Activated naive CD8-positive, alpha-beta T cell treated with anti-CD3 and anti-CD28 coated beads, Interleukin-2, amount 10 ng/mL, durations not matched to agents 7 days and 5 days (primary cell): ENCODE data around the gene MAN1A1. TPM values are rescaled to one million over a fixed set of nuclear protein-coding genes. Genes with fewer than 3 reads are reported as not detected.

Experiments used
- ATAC-seq: fragments of 150-1000 bp; cut with Tn5 transposase; one replicate; pipeline ENCODE4 v1.10.0; 2021; ENCODE audit warnings: low read depth, moderate library complexity
- POLR2A ChIA-PET: fragments of 350-600 bp; sonication (Branson Sonifier 250); formaldehyde crosslinking; loops from one replicate; lab custom pipeline; 2021; ENCODE audit warnings: antibody characterized with exemption; lab: Charles Lee
- DNase-seq: peaks from one replicate; pipeline ENCODE4 v3.0.0; 2021
- H3K27ac Mint-ChIP-seq: one replicate; pipeline ENCODE4 v1.8.0; 2022; ENCODE audit warnings: mild to moderate bottlenecking, mixed read lengths
- H3K27me3 Mint-ChIP-seq: one replicate; pipeline ENCODE4 v1.8.0; 2022; ENCODE audit warnings: mild to moderate bottlenecking, moderate library complexity, mixed read lengths
- H3K36me3 Mint-ChIP-seq: one replicate; pipeline ENCODE4 v1.8.0; 2021; ENCODE audit warnings: mild to moderate bottlenecking, mixed read lengths
- H3K4me1 Mint-ChIP-seq: one replicate; pipeline ENCODE4 v1.8.0; 2021; ENCODE audit warnings: mixed read lengths
- H3K4me3 Mint-ChIP-seq: one replicate; pipeline ENCODE4 v1.8.0; 2022; ENCODE audit warnings: mild to moderate bottlenecking, moderate library complexity, mixed read lengths
- H3K9me3 Mint-ChIP-seq: one replicate; pipeline ENCODE4 v1.8.0; 2021; ENCODE audit warnings: mixed read lengths
- total RNA-seq, 2 experiments: library from RNA; stranded (reverse); gene quantifications; one replicate each; pipeline ENCODE4 v1.2.3, GENCODE V29; 2021

Gene MAN1A1
- total RNA-seq, 2 experiments from 2014 or later: 19.2 to 19.5 TPM

- peaks cover 22% of the 10 kb centered on the region for H3K36me3 Mint-ChIP-seq
- ATAC-seq (no peak), DNase-seq (no peak)
- H3K9me3 Mint-ChIP-seq: no peaks in the 10 kb centered on the region
- POLR2A ChIA-PET: no interaction called here
- H3K4me1 Mint-ChIP-seq: peaks cover 57% of the 10 kb centered on the region
- H3K27me3 Mint-ChIP-seq: no peaks in the 10 kb centered on the region
- no peak overlapping the region for H3K4me3 Mint-ChIP-seq
- no peak overlapping the region for H3K27ac Mint-ChIP-seq
Observed at GRCh38 chr6:119343167-119343566, 6.4 kb downstream of the MAN1A1 start.

- no peak for DNase-seq
- Mint-ChIP-seq H3K9me3 (no peaks in the 10 kb centered on the region), H3K27ac (no peak overlapping the region), H3K4me3 (no peak overlapping the region), H3K4me1 (peaks cover 53% of the 10 kb centered on the region), H3K27me3 (no peaks in the 10 kb centered on the region), H3K36me3 (peaks cover 20% of the 10 kb centered on the region)
- POLR2A ChIA-PET: no interaction called here
- no peak for ATAC-seq
Observed at GRCh38 chr6:119342430-119342829, 7.1 kb downstream of the MAN1A1 start.

- POLR2A ChIA-PET: interaction anchor here (1.2 kb wide), 1 partner anchor 9 kb away, joined by 3 read pairs; no protein-coding TSS in a partner anchor
- Mint-ChIP-seq H3K4me3 (no peak overlapping the region), H3K27ac (no peak overlapping the region)
Observed at GRCh38 chr6:119340796-119341487, 8.6 kb downstream of the MAN1A1 start.

GRCh38 chr6:119339941-119340456 is 9.6 kb downstream of the MAN1A1 start:
- no peak overlapping the region for H3K4me3 Mint-ChIP-seq

More at GRCh38 chr6:119340796-119341487, 8.6 kb downstream of the MAN1A1 start:
- DNase-seq (no peak), ATAC-seq (no peak)
- Mint-ChIP-seq H3K9me3 (no peaks in the 10 kb centered on the region), H3K4me1 (peaks cover 47% of the 10 kb centered on the region), H3K27me3 (no peaks in the 10 kb centered on the region), H3K36me3 (peaks cover 32% of the 10 kb centered on the region)

GRCh38 chr6:119337762-119338161 is 11.8 kb downstream of the MAN1A1 start:
- no peak overlapping the region for H3K27ac Mint-ChIP-seq
- no peaks in the 10 kb centered on the region for H3K9me3 Mint-ChIP-seq
- H3K36me3 Mint-ChIP-seq: peaks cover 31% of the 10 kb centered on the region
- POLR2A ChIA-PET: interaction anchor here (1.7 kb wide), 1 partner anchor 10 kb away, joined by 5 read pairs; no protein-coding TSS in a partner anchor
- H3K4me3 Mint-ChIP-seq: no peak overlapping the region
- no peaks in the 10 kb centered on the region for H3K27me3 Mint-ChIP-seq
- ATAC-seq: no peak
- peaks cover 47% of the 10 kb centered on the region for H3K4me1 Mint-ChIP-seq
- no peak for DNase-seq

More at GRCh38 chr6:119339941-119340456, 9.6 kb downstream of the MAN1A1 start:
- peaks cover 33% of the 10 kb centered on the region for H3K36me3 Mint-ChIP-seq
- no peak overlapping the region for H3K27ac Mint-ChIP-seq
- POLR2A ChIA-PET: interaction anchor here (1.2 kb wide), 1 partner anchor 10 kb away, joined by 3 read pairs; no protein-coding TSS in a partner anchor
- H3K9me3 Mint-ChIP-seq: no peaks in the 10 kb centered on the region
- H3K27me3 Mint-ChIP-seq: no peaks in the 10 kb centered on the region
- H3K4me1 Mint-ChIP-seq: peaks cover 43% of the 10 kb centered on the region
- DNase-seq (no peak), ATAC-seq (no peak)

GRCh38 chr6:119337252-119337651 is 12.3 kb downstream of the MAN1A1 start:
- POLR2A ChIA-PET: interaction anchor here (1.7 kb wide), 1 partner anchor 11 kb away, joined by 5 read pairs; no protein-coding TSS in a partner anchor
- Mint-ChIP-seq H3K27me3 (no peaks in the 10 kb centered on the region), H3K9me3 (no peaks in the 10 kb centered on the region), H3K36me3 (peaks cover 31% of the 10 kb centered on the region), H3K4me3 (no peak overlapping the region), H3K27ac (no peak overlapping the region), H3K4me1 (peaks cover 46% of the 10 kb centered on the region)
- no peak for ATAC-seq
- no peak for DNase-seq

GRCh38 chr6:119334535-119335264 is 14.9 kb downstream of the MAN1A1 start:
- no peak for DNase-seq
- ATAC-seq: no peak
- Mint-ChIP-seq H3K9me3 (no peaks in the 10 kb centered on the region), H3K4me1 (peaks cover 49% of the 10 kb centered on the region), H3K27ac (no peak overlapping the region), H3K4me3 (no peak overlapping the region), H3K36me3 (peaks cover 35% of the 10 kb centered on the region), H3K27me3 (no peaks in the 10 kb centered on the region)
- POLR2A ChIA-PET: interaction anchor here (1.1 kb wide), 1 partner anchor 12 kb away, joined by 4 read pairs; no protein-coding TSS in a partner anchor

- no peaks in the 10 kb centered on the region for H3K27me3 Mint-ChIP-seq
- no peak for DNase-seq
- peaks cover 30% of the 10 kb centered on the region for H3K36me3 Mint-ChIP-seq
- H3K4me1 Mint-ChIP-seq: peaks cover 49% of the 10 kb centered on the region
- no peaks in the 10 kb centered on the region for H3K9me3 Mint-ChIP-seq
- no peak overlapping the region for H3K27ac Mint-ChIP-seq
- POLR2A ChIA-PET: interaction anchor here (1.1 kb wide), 1 partner anchor 13 kb away, joined by 4 read pairs; no protein-coding TSS in a partner anchor
- H3K4me3 Mint-ChIP-seq: no peak overlapping the region
- peak; percentile 41 for ATAC-seq
Observed at GRCh38 chr6:119333707-119334295, 15.8 kb downstream of the MAN1A1 start.

GRCh38 chr6:119333063-119333609 is 16.4 kb downstream of the MAN1A1 start:
- no peak for DNase-seq
- H3K27me3 Mint-ChIP-seq: no peaks in the 10 kb centered on the region
- peak overlapping the region; percentile 24 for H3K27ac Mint-ChIP-seq
- H3K36me3 Mint-ChIP-seq: peaks cover 32% of the 10 kb centered on the region
- no peak for ATAC-seq
- POLR2A ChIA-PET: interaction anchor here (0.6 to 1.1 kb wide), 2 partner anchors 11 to 14 kb away, joined by 3 to 4 read pairs; no protein-coding TSS in a partner anchor
- no peak overlapping the region for H3K4me3 Mint-ChIP-seq
- peaks cover 47% of the 10 kb centered on the region for H3K4me1 Mint-ChIP-seq
- H3K9me3 Mint-ChIP-seq: no peaks in the 10 kb centered on the region

GRCh38 chr6:119331663-119332286 is 17.8 kb downstream of the MAN1A1 start:
- H3K9me3 Mint-ChIP-seq: no peaks in the 10 kb centered on the region
- peaks cover 47% of the 10 kb centered on the region for H3K4me1 Mint-ChIP-seq
- H3K4me3 Mint-ChIP-seq: peak overlapping the region; percentile 73
- ATAC-seq (peak; percentile 65), DNase-seq (peak; percentile 39)
- H3K27ac Mint-ChIP-seq: peak overlapping the region; percentile 69
- no peaks in the 10 kb centered on the region for H3K27me3 Mint-ChIP-seq
- H3K36me3 Mint-ChIP-seq: peaks cover 29% of the 10 kb centered on the region
- POLR2A ChIA-PET: interaction anchor here (0.6 to 1.3 kb wide), 5 partner anchors 10 to 19 kb away, joined by 3 to 4 read pairs (median 3); no protein-coding TSS in a partner anchor

- no peaks in the 10 kb centered on the region for H3K9me3 Mint-ChIP-seq
- ATAC-seq (no peak), DNase-seq (no peak)
- H3K27ac Mint-ChIP-seq: no peak overlapping the region
- peaks cover 53% of the 10 kb centered on the region for H3K4me1 Mint-ChIP-seq
- peaks cover 32% of the 10 kb centered on the region for H3K36me3 Mint-ChIP-seq
- H3K4me3 Mint-ChIP-seq: no peak overlapping the region
- POLR2A ChIA-PET: interaction anchor here (1.3 kb wide), 1 partner anchor 8 kb away, joined by 4 read pairs; no protein-coding TSS in a partner anchor
- H3K27me3 Mint-ChIP-seq: no peaks in the 10 kb centered on the region
Observed at GRCh38 chr6:119330520-119331113, 18.9 kb downstream of the MAN1A1 start.

- ATAC-seq (no peak), DNase-seq (no peak)
- Mint-ChIP-seq H3K36me3 (peaks cover 29% of the 10 kb centered on the region), H3K27ac (peak overlapping the region; percentile 1), H3K4me1 (peaks cover 50% of the 10 kb centered on the region), H3K27me3 (no peaks in the 10 kb centered on the region), H3K4me3 (no peak overlapping the region), H3K9me3 (no peaks in the 10 kb centered on the region)
- POLR2A ChIA-PET: no interaction called here
Observed at GRCh38 chr6:119329794-119330180, 19.8 kb downstream of the MAN1A1 start.
